Hepatic stellate cell (primary cell): ENCODE measurements around the gene GATC.

ENCODE experiments used
- DNase-seq: peaks from one replicate; pipeline ENCODE4 v3.0.0; 2011; ENCODE audit warnings: low spot score

GATC gene

GRCh38 chr12:120497524-120498150 lies 51.4 kb downstream of the GATC start:
- peak; percentile 36 for DNase-seq

GRCh38 chr12:120498870-120499515 lies 52.7 kb downstream of the GATC start:
- no peak for DNase-seq

GRCh38 chr12:120500581-120500980 lies 54.3 kb downstream of the GATC start:
- peak; percentile 17 for DNase-seq

GRCh38 chr12:120504587-120504986 lies 58.3 kb downstream of the GATC start:
- DNase-seq = no peak

- no peak for DNase-seq
Observed at GRCh38 chr12:120508537-120508936, 62.3 kb downstream of the GATC start.
